ENCODE results near the gene CAND2. TPM values are rescaled to one million over a fixed set of nuclear protein-coding genes. Genes with fewer than 3 reads are reported as not detected.

CAND2 gene
- total and polyA plus RNA-seq, 9 of the 15 experiments (the other 6 are each of a cell fraction or from before 2014, with no cell fraction given) = 0.91 to 14.9 (median 4.3) TPM

DNA sequence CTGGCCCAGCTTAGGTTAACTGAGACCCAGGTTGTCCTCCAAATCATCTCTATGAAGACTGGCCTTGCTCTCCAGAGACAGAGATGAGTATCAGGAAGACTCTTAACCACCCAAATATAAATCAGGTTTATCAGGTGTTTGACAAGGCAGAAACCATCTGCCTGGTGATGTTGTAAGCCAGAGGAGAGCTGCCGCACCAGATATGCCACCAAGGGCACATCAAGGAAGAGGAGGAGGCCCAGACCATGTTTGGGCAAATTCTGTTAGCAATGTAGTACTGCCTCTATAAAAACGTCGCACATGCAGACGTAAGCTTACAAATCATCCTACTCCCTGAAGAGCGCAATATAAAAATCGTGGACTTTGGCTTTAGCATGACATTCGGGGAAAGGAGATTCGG is 65.9 kb downstream of the CAND2 start (continued):
- no peak for TF ChIP-seq ZNF197 (CRISPR knock-in tag; IDR thresholded peaks at IDR 0.05; ENCODE audit: low read depth)
- TF ChIP-seq FOSL1 (tag; conservative IDR thresholded peaks at IDR 0.05) = no peak
- TF ChIP-seq KDM1A (IDR thresholded peaks at IDR 0.05) = no peak
- no peak for TF ChIP-seq CEBPB (tag; IDR thresholded peaks at IDR 0.05)
- TF ChIP-seq KLF16 (IDR thresholded peaks at IDR 0.05) = 0 out of 2 replicates have a peak, but pooled peaks have one; percentile 42
- TF ChIP-seq POLR2A (conservative IDR thresholded peaks at IDR 0.05) = no peak
- no peak for TF ChIP-seq MCM5 (IDR thresholded peaks at IDR 0.05; ENCODE audit: low read depth)
- TF ChIP-seq MTF1 (CRISPR knock-in tag; IDR thresholded peaks at IDR 0.05; ENCODE audit: borderline replicate concordance) = no peak
- no peak for TF ChIP-seq HDAC6 (IDR thresholded peaks at IDR 0.05; ENCODE audit: low read depth, low read length)
- TF ChIP-seq CBFA2T2 (conservative IDR thresholded peaks at IDR 0.05) = peak; percentile 32; the same call in 1 of the 2 replicates
- peak; percentile 38; the same call in 1 of the 2 replicates for TF ChIP-seq TAL1 (IDR thresholded peaks at IDR 0.05)
- TF ChIP-seq ZNF324 (CRISPR knock-in tag; IDR thresholded peaks at IDR 0.05) = no peak
- no peak for TF ChIP-seq ZNF707 (CRISPR knock-in tag; conservative IDR thresholded peaks at IDR 0.05)
- no peak for TF ChIP-seq CLOCK (CRISPR knock-in tag; IDR thresholded peaks at IDR 0.05; ENCODE audit: borderline replicate concordance)
- no peak for TF ChIP-seq NFIC (IDR thresholded peaks at IDR 0.05)
- TF ChIP-seq SMARCA5 (IDR thresholded peaks at IDR 0.05) = no peak
- TF ChIP-seq SRSF1 (IDR thresholded peaks at IDR 0.05; ENCODE audit: low read depth, low read length) = no peak
- no peak for TF ChIP-seq MTA3 (IDR thresholded peaks at IDR 0.05; ENCODE audit: borderline replicate concordance)

Data from K562 (cell line).